LNCAP (cell line): ENCODE measurements around the gene AXIN1.

Experiments
- TF ChIP-seq, protein P1 (sequence below): fragments of 450-650 bp; IDR thresholded peaks from 2 replicates; pipeline ENCODE4 v1.5.1; 2017; ENCODE audit warnings: mild to moderate bottlenecking

Gene AXIN1

DNA sequence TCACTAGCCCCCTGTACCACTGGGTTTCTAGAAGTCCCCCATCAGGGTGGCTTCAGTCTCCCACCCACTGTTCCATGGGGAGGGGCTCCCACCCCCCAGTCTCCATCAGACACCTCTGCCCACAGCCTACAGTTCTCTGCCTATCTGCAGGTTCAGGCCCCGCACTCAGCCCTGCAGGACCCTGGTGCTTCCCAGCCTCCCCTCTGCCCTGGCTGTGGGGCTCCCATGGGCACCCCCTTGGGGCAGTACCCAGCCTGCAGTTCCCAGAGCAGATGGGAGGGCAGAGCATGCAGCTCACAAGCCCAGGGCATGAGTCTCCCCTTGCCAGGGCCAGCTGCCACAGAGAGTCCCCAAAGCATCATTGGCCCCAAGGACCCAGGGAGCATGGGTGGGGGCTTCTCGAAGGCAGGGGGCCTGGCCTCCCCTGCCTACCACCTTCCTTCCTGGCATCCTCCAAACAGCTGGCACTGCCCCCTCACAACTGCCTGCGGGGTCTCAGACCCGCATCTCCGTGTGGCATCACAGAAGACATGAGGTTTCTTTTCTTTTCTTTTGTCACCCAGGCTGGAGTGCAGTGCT lies 20.6 kb upstream of the AXIN1 start:
- TF ChIP-seq, protein P1, sequence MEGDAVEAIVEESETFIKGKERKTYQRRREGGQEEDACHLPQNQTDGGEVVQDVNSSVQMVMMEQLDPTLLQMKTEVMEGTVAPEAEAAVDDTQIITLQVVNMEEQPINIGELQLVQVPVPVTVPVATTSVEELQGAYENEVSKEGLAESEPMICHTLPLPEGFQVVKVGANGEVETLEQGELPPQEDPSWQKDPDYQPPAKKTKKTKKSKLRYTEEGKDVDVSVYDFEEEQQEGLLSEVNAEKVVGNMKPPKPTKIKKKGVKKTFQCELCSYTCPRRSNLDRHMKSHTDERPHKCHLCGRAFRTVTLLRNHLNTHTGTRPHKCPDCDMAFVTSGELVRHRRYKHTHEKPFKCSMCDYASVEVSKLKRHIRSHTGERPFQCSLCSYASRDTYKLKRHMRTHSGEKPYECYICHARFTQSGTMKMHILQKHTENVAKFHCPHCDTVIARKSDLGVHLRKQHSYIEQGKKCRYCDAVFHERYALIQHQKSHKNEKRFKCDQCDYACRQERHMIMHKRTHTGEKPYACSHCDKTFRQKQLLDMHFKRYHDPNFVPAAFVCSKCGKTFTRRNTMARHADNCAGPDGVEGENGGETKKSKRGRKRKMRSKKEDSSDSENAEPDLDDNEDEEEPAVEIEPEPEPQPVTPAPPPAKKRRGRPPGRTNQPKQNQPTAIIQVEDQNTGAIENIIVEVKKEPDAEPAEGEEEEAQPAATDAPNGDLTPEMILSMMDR = no peak

DNA sequence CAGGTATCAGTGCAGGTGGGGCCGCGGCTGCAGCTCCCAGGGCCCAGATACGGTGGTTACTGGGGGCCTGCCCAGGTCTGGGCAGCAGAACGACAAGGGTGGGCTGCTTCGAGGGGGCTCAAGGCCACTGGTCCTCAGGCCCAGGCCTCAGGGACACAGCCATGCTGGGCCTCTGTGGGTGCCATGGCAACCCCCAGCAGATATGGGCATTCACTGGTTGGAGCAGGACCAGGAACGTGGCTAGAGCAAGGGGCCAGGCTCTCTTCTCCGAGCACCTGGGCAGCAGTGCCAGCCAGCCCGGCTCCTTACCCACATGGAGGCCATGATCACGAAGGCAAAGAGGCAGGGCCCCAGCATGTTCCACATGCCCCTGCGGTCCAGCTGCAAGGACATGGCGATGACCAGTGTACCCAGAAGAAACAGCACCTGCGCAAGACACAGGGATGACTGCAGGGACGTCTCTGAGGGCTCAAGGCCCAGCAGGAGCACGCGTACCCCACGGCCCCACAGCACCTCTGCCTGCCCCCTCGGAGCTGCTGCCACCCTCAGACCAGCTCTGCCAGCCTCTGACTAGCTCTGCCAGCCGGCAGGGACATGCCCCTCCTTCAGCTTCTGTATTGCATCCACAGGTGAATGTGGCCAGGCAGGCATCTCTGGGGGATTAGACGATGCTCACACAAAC lies 19.9 kb upstream of the AXIN1 start:
- TF ChIP-seq, protein P1 = no peak

DNA sequence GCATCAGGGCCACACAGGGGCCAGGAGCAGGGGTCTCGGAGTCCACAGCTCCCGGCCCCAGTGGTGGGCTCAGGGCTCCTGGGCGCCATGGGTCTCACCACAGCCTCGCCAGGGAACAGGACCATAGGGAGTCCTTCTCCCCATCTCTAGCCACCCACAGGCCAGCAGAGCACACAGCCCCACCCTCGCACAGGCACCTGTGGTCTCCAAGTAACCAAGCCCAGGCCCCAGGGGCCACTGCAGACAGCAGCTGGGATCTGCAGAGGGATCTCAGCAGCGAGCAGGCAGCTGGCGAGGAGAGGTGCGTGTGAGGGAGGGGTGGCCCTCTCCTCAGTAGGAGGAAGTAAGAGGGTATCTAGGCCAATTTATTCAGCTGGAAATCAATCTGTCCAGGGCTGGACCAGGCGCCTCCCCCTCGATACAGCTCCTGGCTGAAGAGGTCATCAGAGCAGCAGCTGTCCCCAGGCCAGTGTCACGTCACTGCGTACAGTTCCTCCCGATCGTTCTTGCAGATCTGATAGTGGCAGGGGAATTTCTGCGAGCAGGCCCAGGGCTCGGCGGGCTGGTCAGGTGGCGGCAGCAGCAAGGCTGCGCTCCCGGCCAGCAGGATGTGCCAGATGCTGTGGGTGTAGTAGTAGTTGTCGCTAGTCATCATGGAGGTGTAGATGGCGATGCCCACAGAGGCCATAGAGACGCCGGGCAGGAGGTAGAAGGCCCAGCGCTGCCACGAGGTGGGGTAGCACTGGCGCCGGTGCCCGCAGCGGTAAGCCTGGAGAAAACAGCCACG lies 19.2 kb upstream of the AXIN1 start:
- TF ChIP-seq, protein P1 = no peak

DNA sequence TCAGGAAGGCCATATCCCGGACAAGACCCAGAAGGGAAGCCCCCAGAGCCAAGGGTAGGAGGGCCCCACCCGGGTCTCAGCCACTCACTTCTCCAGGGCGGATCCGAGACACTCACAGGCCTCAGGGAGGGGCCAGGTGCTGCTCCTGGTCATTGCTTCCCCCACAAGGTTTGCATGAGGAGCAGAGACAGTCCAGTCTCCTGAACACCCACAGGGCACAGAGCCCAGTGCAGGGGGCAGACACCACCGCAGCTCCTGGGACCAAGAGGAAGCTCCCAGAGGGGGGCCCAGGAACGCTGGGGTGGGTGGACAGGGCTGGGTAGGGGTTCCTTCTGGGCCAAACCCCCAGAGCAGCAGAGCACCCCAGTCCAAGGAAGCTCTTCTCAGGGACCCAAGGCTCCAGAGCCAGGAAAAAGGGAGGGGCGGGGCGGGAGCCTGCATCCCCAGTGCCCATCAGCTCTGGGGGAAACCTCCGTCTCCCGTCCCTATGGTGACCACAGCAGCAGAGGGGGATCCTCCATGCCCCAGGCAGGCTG lies 18.5 kb upstream of the AXIN1 start:
- TF ChIP-seq, protein P1 = no peak

DNA sequence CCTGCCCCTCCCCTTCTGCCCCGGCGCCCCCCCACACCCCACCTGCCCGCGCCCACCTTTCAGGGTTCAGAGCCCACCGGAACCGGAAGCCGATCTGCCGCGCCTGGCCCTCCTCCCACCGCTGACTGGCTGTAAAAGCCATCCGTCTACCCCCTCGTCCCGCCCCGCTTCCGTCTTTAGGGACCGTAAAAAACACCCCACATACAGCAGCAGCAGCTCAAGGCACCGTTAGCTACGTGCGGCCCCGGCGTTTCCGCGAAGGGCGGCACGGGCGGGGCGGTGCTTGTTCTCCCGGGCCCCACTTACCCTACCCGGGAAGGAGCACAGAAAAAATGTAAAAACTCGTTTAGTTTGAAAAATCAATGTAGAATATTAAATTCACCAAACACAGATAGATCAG lies 17.9 kb upstream of the AXIN1 start, which contains the start of gene MRPL28:
Gene MRPL28 (minus strand): TSS at position 96 of the 400 bp plus-strand sequence. CDS start 320 bp downstream, outside the sequence.
- TF ChIP-seq, protein P1 = no peak

DNA sequence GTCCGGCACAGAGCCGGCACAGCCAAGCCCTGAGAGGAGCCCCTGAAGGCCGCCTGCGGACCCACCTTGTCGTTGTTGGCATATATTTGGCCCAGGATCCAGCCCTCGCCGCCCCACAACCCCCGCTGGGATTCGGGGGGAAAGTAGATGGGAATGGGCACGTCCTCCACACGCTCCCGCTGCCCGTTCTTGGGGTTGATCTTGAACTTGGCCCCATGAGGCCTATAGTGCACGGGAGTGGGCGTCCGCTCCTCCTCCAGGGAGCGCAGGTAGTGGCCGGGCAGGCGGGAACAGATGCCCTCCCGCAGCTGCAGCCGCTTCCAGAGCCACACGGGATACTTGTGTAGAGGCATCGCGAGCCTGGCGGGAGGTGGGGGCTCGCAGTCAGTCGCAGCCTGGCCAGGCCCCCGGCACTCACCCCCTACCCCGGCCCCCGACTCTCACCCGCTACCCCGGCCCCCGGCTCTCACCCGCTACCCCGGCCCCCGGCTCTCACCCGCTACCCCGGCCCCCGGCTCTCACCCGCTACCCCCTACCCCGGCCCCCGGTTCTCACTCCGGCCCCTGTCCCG lies 17.4 kb upstream of the AXIN1 start:
- TF ChIP-seq, protein P1 = no peak

DNA sequence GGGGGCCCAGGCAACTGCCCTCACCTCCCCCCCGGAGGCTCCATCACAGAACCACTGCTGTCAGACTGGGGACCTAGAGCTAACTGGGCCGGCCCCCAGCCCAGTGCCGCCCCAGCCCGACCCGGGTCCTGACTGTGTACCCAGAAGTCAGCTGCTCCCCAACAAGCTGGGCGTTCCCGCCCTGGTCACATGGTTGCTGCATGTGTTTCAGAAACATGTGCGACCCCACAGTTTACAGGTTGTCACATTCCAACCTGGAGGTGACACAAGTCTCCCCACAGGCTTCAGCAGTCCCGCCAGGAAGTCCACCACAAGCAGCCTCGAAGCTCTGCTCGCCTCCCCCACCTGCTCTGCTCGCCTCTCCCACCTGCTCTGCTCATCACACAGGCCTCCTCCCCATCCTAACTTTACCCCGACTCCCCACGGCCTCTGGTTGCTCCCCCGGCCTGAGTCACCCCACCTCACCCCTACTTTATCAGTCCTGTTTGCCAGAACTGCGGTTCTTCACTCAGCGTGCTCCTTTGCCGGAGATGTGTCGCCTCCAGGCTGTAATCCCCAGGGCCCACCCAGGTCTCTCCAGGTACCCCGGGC lies 16.8 kb upstream of the AXIN1 start:
- TF ChIP-seq, protein P1 = no peak
